Loucy (cell line): Measurements from ENCODE around the gene CACNG5.

ENCODE experiments used
- H2AFZ ChIP-seq: fragments of 200-600 bp; sonication (generic); 2 replicates; pipeline ENCODE4 v1.6.0; 2016; ENCODE audit warnings: antibody characterized with exemption, mild to moderate bottlenecking, low read length, moderate library complexity
- H3F3A ChIP-seq: fragments of 200-600 bp; 2 replicates; pipeline ENCODE4 v1.6.0; 2016; ENCODE audit warnings: antibody characterized with exemption, low read depth, mild to moderate bottlenecking
- H3K27me3 ChIP-seq: fragments of 200-600 bp; sonication (generic); 2 replicates; pipeline ENCODE4 v1.6.1; 2014; ENCODE audit warnings: low read length, mild to moderate bottlenecking; ENCODE audit not compliant: insufficient read depth, poor library complexity, severe bottlenecking
- H3K36me3 ChIP-seq: fragments of 200-600 bp; sonication (generic); 2 replicates; pipeline ENCODE4 v1.6.1; 2016; ENCODE audit warnings: low read length; ENCODE audit not compliant: insufficient read depth
- H3K4me1 ChIP-seq: fragments of 200-600 bp; sonication (generic); 2 replicates; pipeline ENCODE4 v1.5.1; 2014; ENCODE audit warnings: low read length, mild to moderate bottlenecking; ENCODE audit not compliant: insufficient read depth, poor library complexity, severe bottlenecking
- H3K4me2 ChIP-seq: fragments of 200-600 bp; sonication (generic); 2 replicates; pipeline ENCODE4 v1.6.0; 2014; ENCODE audit warnings: antibody characterized with exemption, low read length, low read depth, mild to moderate bottlenecking; ENCODE audit not compliant: poor library complexity, severe bottlenecking
- H3K4me3 ChIP-seq: fragments of 200-600 bp; sonication (generic); 2 replicates; pipeline ENCODE4 v1.5.1; 2014; ENCODE audit warnings: low read length, mild to moderate bottlenecking, mixed read lengths; ENCODE audit not compliant: poor library complexity, severe bottlenecking
- H3K79me2 ChIP-seq: fragments of 200-600 bp; sonication (generic); 2 replicates; pipeline ENCODE4 v1.6.1; 2014; ENCODE audit warnings: low read length; ENCODE audit not compliant: insufficient read depth
- H3K9ac ChIP-seq: fragments of 200-600 bp; sonication (generic); 2 replicates; pipeline ENCODE4 v1.6.0; 2014; ENCODE audit warnings: mild to moderate bottlenecking, low read depth, low read length, moderate library complexity; ENCODE audit not compliant: poor library complexity, severe bottlenecking
- H3K9me2 ChIP-seq: fragments of 200-600 bp; sonication (generic); replicated peaks from 2 replicates; pipeline ENCODE4 v1.6.1; 2016; ENCODE audit warnings: low read depth, low read length, mixed read lengths
- H3K9me3 ChIP-seq: fragments of 200-600 bp; sonication (generic); 2 replicates; pipeline ENCODE4 v1.6.1; 2014; ENCODE audit warnings: mild to moderate bottlenecking, antibody characterized with exemption, low read length, low read depth; ENCODE audit not compliant: insufficient read depth
- H4K20me1 ChIP-seq: fragments of 200-600 bp; sonication (generic); 2 replicates; pipeline ENCODE4 v1.6.0; 2014; ENCODE audit warnings: antibody characterized with exemption, low read length, mild to moderate bottlenecking; ENCODE audit not compliant: insufficient read depth, poor library complexity, severe bottlenecking
- EZH2phosphoT487 ChIP-seq: fragments of 200-600 bp; IDR thresholded peaks from 2 replicates; pipeline ENCODE4 v1.6.1; 2018; ENCODE audit warnings: antibody characterized with exemption, mild to moderate bottlenecking, moderate library complexity, borderline replicate concordance
- TF ChIP-seq, protein P1 (sequence below): fragments of 200-600 bp; sonication (generic); conservative IDR thresholded peaks from 2 replicates; pipeline ENCODE4 v1.5.1; 2014; ENCODE audit warnings: mild to moderate bottlenecking, antibody characterized with exemption, low read length

Gene CACNG5

DNA sequence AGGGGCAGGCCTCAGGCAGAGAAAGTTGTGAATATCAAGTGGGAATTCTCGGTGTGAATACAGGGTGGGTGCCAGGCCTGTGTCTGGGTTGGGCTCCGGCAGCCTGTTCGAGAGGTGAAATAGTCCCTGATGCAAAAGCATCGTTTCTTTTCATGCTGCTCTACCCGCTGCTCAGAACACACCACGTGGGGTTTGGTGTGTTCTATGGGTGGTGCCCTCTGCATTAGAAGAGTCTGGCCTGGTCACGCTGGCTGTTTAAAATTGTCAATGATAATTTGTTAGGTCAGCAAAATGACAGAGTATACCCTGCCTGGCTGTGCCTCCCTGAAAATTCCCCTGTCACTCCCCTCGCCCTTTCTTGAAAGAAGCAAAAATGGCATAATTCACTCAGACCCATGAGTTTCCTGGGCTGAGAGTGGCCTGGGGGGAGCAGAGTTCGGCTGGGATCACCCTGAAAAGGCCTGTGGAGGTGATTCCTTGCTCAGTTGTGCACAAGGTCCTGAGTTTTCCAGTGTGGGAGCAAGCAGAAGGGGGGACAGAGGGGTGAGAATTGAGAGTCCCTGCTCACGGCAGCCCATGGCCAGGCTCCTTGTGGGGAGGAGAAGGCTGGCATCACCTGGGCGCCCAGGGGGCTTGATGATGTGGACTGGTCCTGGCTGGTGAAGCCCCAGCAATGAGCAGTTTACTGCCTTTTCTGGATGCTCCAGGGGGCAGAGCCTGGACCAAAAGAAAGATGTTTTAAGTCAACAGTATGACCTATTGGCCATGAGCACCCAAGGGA, 3.2 kb downstream of the CACNG5 start:
- Histone ChIP-seq H3K9me3 (no peaks in the 10 kb centered on the region), H3K36me3 (no peaks in the 10 kb centered on the region), H3K9me2 (no peaks in the 10 kb centered on the region), H3F3A (no peaks in the 10 kb centered on the region), H3K79me2 (no peaks in the 10 kb centered on the region), H4K20me1 (no peaks in the 10 kb centered on the region), H3K4me3 (no peak overlapping the region), H3K9ac (no peak overlapping the region), H2AFZ (no peak overlapping the region), H3K4me1 (no peaks in the 10 kb centered on the region), H3K27me3 (no peaks in the 10 kb centered on the region), H3K4me2 (no peak overlapping the region)
- no peak for TF ChIP-seq EZH2phosphoT487

DNA sequence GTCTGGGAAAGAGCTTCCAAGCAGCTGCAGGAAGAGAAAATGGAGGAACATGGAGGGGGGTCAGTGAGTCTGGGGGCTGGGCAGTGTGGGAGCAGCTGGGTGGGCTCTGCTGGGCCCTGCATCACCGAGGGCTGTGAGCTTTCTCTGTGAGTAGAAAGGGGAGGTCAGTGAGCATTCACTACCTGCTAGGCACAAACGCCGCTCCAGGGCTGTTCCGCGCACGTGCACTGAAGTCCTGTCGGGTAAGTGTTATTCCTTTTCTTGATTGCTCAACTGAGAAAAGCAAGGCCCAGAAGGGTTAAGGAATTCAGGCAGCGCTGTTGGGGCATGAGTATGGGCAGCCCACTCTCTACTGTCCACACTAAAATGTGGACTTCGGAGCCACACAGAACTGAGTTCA, 4.7 kb downstream of the CACNG5 start:
- Histone ChIP-seq H3K27me3 (no peaks in the 10 kb centered on the region), H2AFZ (no peak overlapping the region), H3F3A (no peaks in the 10 kb centered on the region), H3K9me2 (no peaks in the 10 kb centered on the region), H3K4me2 (no peak overlapping the region), H3K9ac (no peak overlapping the region), H3K79me2 (no peaks in the 10 kb centered on the region), H4K20me1 (no peaks in the 10 kb centered on the region), H3K9me3 (no peaks in the 10 kb centered on the region), H3K4me3 (no peak overlapping the region), H3K36me3 (no peaks in the 10 kb centered on the region), H3K4me1 (no peaks in the 10 kb centered on the region)
- TF ChIP-seq EZH2phosphoT487 = no peak
- TF ChIP-seq, protein P1, sequence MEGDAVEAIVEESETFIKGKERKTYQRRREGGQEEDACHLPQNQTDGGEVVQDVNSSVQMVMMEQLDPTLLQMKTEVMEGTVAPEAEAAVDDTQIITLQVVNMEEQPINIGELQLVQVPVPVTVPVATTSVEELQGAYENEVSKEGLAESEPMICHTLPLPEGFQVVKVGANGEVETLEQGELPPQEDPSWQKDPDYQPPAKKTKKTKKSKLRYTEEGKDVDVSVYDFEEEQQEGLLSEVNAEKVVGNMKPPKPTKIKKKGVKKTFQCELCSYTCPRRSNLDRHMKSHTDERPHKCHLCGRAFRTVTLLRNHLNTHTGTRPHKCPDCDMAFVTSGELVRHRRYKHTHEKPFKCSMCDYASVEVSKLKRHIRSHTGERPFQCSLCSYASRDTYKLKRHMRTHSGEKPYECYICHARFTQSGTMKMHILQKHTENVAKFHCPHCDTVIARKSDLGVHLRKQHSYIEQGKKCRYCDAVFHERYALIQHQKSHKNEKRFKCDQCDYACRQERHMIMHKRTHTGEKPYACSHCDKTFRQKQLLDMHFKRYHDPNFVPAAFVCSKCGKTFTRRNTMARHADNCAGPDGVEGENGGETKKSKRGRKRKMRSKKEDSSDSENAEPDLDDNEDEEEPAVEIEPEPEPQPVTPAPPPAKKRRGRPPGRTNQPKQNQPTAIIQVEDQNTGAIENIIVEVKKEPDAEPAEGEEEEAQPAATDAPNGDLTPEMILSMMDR = no peak

DNA sequence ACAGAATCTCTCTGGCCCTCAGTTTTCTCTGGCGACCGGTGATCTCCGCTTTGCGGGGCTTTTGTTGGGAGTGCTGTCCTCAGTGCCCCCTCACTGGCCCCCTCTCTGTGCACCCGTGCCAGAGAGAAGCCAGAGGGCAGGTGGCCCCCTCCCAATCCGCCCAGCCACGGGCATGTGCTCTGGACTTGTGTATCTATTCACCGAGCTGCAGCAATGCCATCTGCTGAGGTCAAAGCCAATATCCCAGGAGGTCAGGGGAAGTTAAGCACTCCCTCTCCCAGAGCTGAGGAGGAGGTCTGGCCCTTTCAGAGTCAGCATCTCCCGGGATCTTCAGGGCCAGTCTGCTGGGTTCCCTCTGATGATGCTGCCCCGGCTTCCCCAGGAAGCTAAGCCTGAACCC, 5.1 kb downstream of the CACNG5 start:
- Histone ChIP-seq H3K4me1 (no peaks in the 10 kb centered on the region), H3K9me2 (no peaks in the 10 kb centered on the region), H3K9ac (no peak overlapping the region), H3F3A (no peaks in the 10 kb centered on the region), H4K20me1 (no peaks in the 10 kb centered on the region), H3K9me3 (no peaks in the 10 kb centered on the region), H3K36me3 (no peaks in the 10 kb centered on the region), H3K79me2 (no peaks in the 10 kb centered on the region), H3K4me3 (no peak overlapping the region), H3K27me3 (no peaks in the 10 kb centered on the region), H3K4me2 (no peak overlapping the region), H2AFZ (no peak overlapping the region)
- TF ChIP-seq, protein P1 = no peak
- TF ChIP-seq EZH2phosphoT487 = no peak

DNA sequence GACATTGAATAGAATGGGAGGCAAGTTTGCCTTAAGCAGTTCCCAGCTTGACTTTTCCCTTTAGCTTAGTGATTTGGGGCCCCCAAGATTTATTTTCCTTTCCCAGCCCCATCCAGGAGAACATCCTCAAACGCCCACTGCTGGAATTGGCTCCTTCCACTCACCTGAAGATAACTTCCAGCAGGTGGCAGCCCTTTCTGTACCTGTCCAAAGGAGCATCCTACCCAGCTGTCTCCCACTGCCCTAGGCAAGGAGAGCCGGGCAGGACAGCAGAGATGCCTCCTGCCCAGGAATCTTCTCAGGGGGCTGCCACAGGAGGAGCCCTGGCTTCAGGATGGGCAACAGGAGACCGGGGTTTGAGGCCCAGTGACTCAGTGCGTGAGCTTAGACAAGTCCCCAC, 6.4 kb downstream of the CACNG5 start:
- Histone ChIP-seq H4K20me1 (no peaks in the 10 kb centered on the region), H3K36me3 (no peaks in the 10 kb centered on the region), H3K27me3 (no peaks in the 10 kb centered on the region), H3K9me2 (no peaks in the 10 kb centered on the region), H3K9ac (no peak overlapping the region), H3K4me3 (no peak overlapping the region), H3F3A (no peaks in the 10 kb centered on the region), H3K79me2 (no peaks in the 10 kb centered on the region), H3K4me1 (no peaks in the 10 kb centered on the region), H3K9me3 (no peaks in the 10 kb centered on the region), H2AFZ (no peak overlapping the region), H3K4me2 (no peak overlapping the region)
- TF ChIP-seq EZH2phosphoT487 = no peak
- TF ChIP-seq, protein P1 = no peak
